HG03045 (cell line): Measurements from ENCODE around the gene IGSF9B.

ENCODE experiments used
- ATAC-seq: cut with Tn5 transposase; IDR thresholded peaks from one replicate; pipeline ENCODE4 v1.9.1; 2021; ENCODE audit warnings: mild to moderate bottlenecking, moderate library complexity; ENCODE audit not compliant: unreplicated experiment

The IGSF9B gene

DNA sequence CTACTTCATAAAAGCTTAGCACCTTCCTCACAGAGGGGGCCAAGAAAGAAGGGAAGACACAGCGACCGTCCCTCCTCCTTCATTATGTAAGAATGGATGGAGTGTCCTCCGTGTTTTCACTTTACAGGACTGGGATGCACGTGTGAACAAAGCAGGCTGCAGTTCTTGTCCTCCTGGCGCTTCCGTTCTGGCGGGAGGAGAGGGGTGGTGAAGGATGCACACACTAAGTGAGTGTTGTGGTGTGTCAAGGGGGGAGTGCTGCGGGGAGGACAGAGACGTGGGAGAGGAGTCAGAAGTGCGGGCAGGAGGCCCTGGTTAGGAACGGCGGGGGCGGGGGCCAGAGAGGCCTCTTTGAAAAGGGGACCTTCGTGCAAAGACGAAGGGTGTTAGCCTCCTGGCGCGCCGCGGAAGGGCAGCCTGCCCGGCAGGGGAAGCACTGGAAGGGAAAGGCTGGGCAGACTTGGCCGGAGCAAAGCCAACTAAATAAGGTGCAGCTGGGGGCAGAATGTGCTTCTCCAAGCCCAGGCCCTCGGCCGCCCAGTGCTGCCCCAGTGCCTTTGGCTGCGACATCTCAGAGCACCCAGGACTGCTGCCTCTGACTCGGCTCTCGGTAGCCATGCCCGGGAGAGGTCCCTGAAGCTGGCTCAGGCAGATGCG lies 27.0 kb upstream of the IGSF9B start:
- ATAC-seq, result no peak

DNA sequence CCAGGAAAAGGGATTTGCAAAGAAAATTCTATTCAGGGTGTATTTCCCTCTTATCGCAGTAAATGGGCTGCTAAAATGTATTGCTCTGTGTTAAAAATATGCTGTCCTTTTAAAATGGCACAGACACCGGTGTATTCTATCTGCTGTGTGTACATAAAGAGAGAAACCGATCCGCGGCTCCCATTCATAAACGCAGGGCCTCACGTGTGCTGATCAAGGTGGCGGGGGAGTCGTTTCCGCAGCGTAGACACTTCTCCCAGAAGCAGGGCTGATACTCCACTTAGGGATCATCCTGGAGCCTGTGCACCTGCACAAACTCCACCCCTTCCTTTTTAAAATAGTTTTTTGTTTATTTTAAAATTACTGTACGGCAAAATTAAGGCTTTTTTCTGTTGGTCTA lies 26.1 kb upstream of the IGSF9B start:
- ATAC-seq, result no peak

DNA sequence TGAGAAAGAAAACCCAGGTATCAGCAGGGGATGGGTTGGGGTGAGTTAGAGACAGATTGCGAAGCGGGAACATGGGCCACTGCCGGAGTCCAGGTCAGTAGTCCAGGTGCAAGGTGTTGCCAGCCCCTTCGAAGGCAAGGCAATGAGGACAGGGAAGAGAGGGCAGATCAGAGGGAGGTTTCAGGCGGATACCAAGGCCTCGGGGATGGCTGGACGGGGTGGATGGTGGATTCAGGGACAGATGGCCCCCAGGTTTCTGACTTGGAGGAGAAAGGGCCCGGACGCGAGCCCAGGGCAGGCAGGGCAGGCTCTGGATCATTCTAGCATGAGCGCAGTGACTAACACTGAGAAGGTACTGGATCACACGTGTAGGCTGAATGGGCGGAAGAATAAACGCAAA lies 25.4 kb upstream of the IGSF9B start:
- ATAC-seq, result no peak

- ATAC-seq, result no peak
These were observed 24.4 kb upstream of the IGSF9B start for GRCh38 chr11:133981156-133981555.

GRCh38 chr11:133980665-133981064 lies 23.9 kb upstream of the IGSF9B start:
- ATAC-seq, result no peak

- ATAC-seq, result no peak
These were observed 22.0 kb upstream of the IGSF9B start for GRCh38 chr11:133978794-133979193.

DNA sequence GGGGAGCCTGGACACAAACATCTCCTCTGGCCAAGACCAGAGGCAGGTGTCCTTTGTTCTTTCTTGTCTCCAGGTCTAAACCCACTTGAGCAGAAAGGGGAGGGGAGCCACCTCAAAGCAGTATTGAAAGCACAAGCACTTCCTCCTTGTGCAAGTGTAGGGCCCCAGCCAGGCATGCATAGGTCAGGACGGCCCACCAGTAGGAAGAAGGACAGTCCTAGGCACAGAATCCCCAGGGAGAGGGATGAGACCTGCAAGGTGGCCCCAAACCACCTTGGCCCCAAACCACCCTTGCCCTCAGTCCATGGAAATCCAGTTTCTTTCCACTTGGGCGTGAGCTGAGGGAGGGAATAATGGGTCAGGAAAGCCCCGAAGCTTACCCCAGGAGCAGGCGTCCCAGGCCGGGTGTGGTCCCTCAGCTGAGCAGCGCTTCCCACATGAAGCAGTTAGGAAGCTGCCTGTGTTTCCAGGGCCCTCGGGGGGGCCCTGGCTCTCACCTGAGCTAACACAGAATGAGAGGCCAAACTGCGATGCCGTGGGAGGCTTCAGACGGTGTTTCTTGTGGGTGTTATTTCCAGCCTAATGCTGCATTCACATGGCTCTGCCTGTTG lies 20.4 kb upstream of the IGSF9B start:
- peak; percentile 85 for ATAC-seq

- no peak for ATAC-seq
These were observed 18.7 kb upstream of the IGSF9B start for GRCh38 chr11:133975488-133975849.

GRCh38 chr11:133974836-133975487 lies 18.2 kb upstream of the IGSF9B start:
- no peak for ATAC-seq

DNA sequence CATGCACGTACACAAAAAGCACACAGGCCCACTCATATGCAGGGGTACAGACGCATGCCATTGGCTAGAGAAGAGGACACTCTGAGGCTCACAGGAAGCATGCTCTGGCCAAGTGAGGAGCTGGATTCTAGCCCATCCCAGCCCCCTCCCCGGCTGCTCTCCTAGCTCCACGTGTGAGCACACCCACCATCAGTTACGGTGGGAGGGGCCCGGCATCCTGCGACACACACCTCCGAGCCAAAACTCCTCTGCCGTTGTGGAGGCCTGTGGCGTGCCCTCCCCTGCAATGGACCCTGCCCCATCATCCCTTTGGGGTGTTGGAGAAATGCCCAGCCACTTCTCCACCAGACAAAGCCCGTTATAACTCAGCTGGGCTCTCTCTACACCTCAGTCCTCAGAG lies 15.1 kb upstream of the IGSF9B start:
- no peak for ATAC-seq

GRCh38 chr11:133969112-133969511 lies 12.3 kb upstream of the IGSF9B start:
- ATAC-seq, result no peak

DNA sequence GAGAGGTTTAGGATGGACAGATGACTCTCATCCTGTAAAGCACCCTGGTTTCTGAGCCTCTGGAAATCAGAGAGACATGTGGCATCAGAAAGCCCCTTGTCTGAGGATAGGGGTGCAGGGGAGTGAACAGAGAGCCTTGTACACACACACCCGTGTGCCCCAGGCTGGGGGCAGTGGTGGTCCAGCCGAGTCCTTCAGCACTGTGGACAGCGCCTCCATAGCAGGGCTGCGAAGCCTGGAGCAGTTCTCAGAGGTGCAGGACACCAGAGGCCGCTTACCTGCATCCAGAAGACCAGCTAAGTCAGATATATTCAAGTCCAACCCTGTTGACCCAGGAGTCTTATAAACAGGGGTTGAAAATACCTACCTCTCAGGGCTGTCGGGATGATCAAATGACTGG lies 11.5 kb upstream of the IGSF9B start:
- no peak for ATAC-seq

GRCh38 chr11:133967599-133968238 lies 11.0 kb upstream of the IGSF9B start:
- ATAC-seq, result no peak

DNA sequence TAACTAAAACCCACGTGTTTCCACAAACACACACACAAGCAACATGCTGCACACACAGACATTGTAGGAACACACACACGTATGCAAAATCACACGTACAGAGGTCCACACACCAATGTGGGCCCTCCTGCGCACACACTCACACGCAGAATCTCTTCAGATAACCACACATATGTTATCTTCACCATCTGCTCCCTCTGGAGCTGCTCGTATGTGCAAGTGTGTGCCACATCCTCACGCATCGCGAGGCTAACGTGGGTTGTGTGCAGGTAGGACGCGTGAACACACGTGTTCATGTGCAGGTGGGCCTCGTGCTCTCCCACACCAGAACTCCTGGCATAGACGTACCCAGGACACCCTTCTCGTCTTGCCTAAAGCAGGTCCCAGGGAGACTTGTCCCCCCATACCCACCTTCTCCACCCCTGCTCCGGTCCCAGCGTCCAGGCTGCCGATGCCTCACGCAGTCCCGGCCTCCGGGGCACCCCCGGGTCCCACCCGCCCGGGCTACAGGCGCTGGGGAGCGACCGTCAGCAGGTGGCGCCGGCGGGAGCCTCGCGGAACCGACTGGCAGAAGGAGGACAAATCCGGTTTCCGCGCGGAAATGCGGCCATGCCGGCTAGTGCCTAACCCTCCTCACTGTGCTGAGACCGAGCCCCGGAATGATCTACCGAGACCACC lies 10.3 kb upstream of the IGSF9B start:
- no peak for ATAC-seq

DNA sequence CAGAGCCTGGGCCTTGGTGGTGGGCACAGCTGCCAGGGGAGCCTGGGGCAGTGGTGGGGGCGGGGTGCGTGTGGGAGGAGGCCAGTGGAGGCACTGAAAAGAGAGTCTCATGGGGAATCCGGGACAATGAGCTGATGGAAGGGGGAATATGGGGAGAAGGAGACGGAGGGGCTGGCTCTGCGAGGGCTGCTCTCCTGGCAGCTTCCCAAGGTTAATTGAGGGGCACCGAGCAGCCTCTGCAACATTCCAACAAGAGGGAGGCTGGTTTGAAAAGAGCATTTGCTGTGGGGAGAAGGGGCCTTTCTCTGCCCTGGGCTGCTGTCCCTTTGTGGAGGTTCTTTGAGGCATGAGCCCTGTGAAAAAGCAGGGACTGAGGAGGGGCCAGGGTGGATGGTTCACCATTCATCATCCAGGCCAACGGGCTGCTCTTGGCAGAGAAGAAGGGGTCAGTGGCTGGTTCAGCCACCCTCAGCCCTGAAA lies 9.4 kb upstream of the IGSF9B start:
- ATAC-seq, result no peak

DNA sequence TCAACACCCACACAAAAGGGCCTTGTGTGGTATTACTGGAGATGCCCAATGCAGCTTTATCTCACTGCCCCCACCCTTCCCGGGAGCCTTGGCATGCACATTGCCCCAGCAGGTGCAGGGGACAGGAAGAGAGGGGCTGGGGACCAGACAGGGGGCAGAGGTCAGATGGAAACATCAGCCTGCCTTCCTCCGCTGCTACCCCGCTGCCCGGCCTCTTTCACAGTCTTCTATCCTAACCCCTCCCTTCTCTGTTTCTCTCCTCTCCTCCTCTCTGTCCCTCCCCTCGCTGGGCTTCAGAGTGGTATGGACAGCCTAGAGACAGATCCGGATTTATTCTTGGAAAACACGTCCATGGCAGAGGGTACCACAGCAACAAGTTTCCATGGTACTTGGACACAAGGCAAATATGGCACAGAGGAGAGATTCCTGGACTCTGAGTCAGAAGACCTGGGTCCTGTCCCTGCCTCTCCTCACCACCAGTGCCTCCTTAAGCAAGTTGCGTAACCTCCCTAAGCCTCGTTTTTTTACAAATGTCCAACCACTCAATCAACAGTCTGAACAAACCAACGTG lies 8.3 kb upstream of the IGSF9B start:
- ATAC-seq, result no peak

DNA sequence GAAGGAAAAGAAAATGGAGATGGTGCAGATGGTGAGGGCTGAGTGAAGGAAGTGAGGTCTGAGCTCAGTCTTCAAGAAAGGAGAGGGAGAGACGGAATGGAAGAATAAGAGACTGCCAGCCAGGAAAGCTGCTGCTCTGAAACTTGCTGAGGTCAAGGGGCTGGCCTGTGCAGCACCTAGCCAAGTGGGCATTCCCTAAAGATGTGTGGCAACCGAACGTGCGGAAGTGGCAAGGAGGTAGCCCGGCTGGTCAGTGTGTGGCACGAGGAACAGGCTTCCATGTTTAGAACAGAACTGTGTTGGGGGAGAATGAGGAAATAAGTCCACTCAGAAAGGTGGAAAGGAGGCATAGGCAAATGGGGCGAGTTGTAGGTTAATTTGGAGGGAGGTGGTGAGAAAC lies 7.6 kb upstream of the IGSF9B start:
- no peak for ATAC-seq

DNA sequence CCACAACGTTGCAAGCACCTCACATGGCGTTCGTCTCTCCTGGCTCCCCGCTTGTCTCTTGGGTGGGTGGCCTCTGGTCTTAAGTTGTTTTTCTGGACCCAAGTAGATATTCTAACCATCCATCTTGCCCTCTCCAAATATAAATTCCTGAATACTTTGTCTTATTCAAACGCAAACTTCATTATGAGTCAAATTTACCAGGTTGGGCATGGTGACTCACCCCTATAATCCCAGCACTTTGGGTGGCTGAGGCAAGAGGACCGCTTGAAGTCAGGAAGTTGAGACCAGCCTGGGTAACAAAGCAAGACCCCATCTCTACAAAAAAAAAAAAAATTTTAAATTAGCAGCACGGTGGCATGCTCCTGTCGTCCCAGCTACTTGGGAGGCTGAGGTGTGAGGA lies 5.1 kb upstream of the IGSF9B start:
- ATAC-seq, result no peak

DNA sequence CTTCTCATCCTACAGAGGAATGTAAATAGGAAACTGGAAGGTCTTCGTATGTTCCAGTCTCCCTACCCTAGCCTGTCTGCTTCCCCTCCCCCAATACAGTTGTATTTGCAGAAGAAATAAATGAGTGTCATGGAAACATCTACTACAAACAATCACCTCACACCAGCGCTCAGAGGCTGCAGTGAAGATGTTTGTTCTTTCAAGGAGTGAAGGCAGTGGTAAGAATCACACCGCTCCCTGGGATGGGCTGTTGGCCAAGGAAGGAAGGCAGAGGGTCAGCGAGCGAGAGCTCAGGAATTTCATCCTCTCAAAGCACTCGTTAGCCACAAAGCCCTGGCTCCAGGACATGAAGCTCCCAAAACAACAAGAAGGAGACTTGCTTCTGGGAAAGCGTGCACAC lies 1.1 kb upstream of the IGSF9B start:
- ATAC-seq, result no peak

DNA sequence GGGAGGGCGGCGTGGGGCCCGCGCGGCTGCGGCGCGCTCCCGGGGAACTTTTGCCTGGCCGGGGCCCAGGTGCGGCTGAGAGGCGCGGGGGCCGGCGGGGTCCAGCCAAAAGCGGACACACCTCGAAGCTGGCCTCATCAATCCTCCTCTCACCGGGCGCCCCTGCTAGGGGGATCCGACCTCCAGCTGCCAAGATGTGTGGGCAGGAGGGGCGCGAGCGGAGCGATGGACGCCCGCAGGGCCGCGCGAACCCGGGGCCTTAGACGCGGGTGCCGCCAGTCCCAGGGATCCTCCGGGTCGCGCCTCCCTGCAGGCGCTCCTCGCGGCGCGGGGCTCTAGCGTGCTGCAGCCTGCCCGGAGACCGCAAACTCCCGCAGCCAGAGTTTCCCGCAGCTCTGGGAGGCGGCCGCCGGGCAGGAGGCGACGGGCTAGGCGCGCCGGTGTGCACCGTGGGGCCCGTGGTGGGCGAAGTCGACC lies 785 bp downstream of the IGSF9B start:
- no peak for ATAC-seq
